MM.1S (cell line): ENCODE measurements around the gene RALGAPA2.

ENCODE experiments used
- DNase-seq: peaks from one replicate; pipeline ENCODE4 v3.0.0-alpha.2; 2015
- H2AFZ ChIP-seq: fragments of 300-600 bp; sonication (generic); 2 replicates; pipeline ENCODE4 v1.6.0; 2016; ENCODE audit warnings: antibody characterized with exemption, low read length
- H3F3A ChIP-seq: fragments of 300-600 bp; sonication (generic); 2 replicates; pipeline ENCODE4 v1.6.1; 2016; ENCODE audit warnings: mild to moderate bottlenecking, antibody characterized with exemption, low read length, moderate library complexity, mixed read lengths; ENCODE audit not compliant: insufficient read depth
- H3K27ac ChIP-seq: fragments of 300-600 bp; sonication (generic); 2 replicates; pipeline ENCODE4 v1.5.1; 2016; ENCODE audit warnings: mild to moderate bottlenecking, low read length
- H3K27me3 ChIP-seq: fragments of 300-600 bp; sonication (generic); replicated peaks from 2 replicates; pipeline ENCODE4 v1.6.0; 2016; ENCODE audit warnings: low read length; ENCODE audit not compliant: insufficient read depth
- H3K36me3 ChIP-seq: fragments of 300-600 bp; sonication (generic); replicated peaks from 2 replicates; pipeline ENCODE4 v1.6.1; 2016; ENCODE audit warnings: mild to moderate bottlenecking, low read length, mixed read lengths; ENCODE audit not compliant: insufficient read depth
- H3K4me1 ChIP-seq: fragments of 300-600 bp; sonication (generic); 2 replicates; pipeline ENCODE4 v1.6.1; 2016; ENCODE audit warnings: low read length, mixed read lengths
- H3K4me2 ChIP-seq: fragments of 300-600 bp; sonication (generic); 2 replicates; pipeline ENCODE4 v1.6.0; 2016; ENCODE audit warnings: low read depth, low read length
- H3K4me3 ChIP-seq: fragments of 300-600 bp; sonication (generic); 2 replicates; pipeline ENCODE4 v1.5.1; 2016; ENCODE audit warnings: low read length, mixed read lengths
- H3K79me2 ChIP-seq: fragments of 300-600 bp; sonication (generic); 2 replicates; pipeline ENCODE4 v1.6.1; 2016; ENCODE audit warnings: mixed run types, low read length, mixed read lengths
- H3K9ac ChIP-seq: fragments of 300-600 bp; sonication (generic); 2 replicates; pipeline ENCODE4 v1.6.1; 2016; ENCODE audit warnings: low read length, mixed read lengths
- H3K9me2 ChIP-seq: fragments of 300-600 bp; sonication (generic); replicated peaks from 2 replicates; pipeline ENCODE4 v1.6.1; 2016; ENCODE audit warnings: mild to moderate bottlenecking, low read length, mixed read lengths; ENCODE audit not compliant: insufficient read depth
- H3K9me3 ChIP-seq: fragments of 300-600 bp; sonication (generic); replicated peaks from 2 replicates; pipeline ENCODE4 v1.6.1; 2016; ENCODE audit warnings: mild to moderate bottlenecking, low read length, mixed read lengths; ENCODE audit not compliant: insufficient read depth
- H4K20me1 ChIP-seq: fragments of 300-600 bp; sonication (generic); 2 replicates; pipeline ENCODE4 v1.6.1; 2016; ENCODE audit warnings: mild to moderate bottlenecking, low read length, moderate library complexity, mixed read lengths; ENCODE audit not compliant: insufficient read depth
- CTCF ChIP-seq: fragments of 300-600 bp; sonication (generic); IDR thresholded peaks from 2 replicates; pipeline ENCODE4 v1.5.1; 2016; ENCODE audit warnings: antibody characterized with exemption, low read length, mixed read lengths
- EZH2 ChIP-seq: fragments of 300-600 bp; sonication (generic); optimal IDR thresholded peaks from 2 replicates; pipeline ENCODE3; 2017; ENCODE audit warnings: low read depth, mild to moderate bottlenecking, antibody characterized with exemption, low read length, mixed read lengths
- EZH2phosphoT487 ChIP-seq: fragments of 300-600 bp; sonication (generic); IDR thresholded peaks from 2 replicates; pipeline ENCODE4 v1.6.1; 2018; ENCODE audit warnings: antibody characterized with exemption, low read length

RALGAPA2 gene

DNA sequence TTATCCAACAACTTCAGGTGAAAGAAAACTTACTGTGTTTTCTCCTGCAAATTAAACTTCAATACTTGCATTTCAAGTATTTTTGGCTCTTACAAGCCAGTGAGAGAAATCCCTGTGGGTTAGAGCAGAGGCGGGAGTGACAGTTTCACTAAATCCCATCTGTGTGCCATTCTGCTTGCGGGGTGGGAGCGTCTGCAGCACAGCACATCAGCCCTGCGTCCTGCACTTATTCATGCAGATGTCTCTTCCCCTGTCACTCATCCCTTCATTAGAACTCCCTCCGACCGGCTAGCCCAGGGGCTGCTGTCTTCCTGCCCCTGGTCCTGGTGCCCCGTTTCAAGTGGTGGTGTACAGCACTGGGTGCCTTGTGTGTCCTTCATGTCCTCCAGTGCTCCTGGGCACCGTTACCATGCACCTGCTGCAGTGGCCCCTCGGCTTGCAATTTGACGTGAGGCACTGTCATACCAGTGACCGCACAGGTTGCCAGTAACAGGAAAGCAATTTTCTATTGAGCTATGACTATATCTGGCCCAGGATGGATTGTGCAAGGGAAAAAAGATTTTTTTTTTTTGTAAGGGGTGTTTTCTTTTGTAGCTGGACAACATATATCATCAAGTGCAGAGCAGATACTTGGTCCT, 285.1 kb downstream of the RALGAPA2 start:
- H3K4me1 ChIP-seq, result no peaks in the 10 kb centered on the region
- no peaks in the 10 kb centered on the region for H3K36me3 ChIP-seq
- H3K4me3 ChIP-seq, result no peak overlapping the region
- DNase-seq, result no peak
- H3K79me2 ChIP-seq, result no peaks in the 10 kb centered on the region
- H3F3A ChIP-seq, result no peaks in the 10 kb centered on the region
- H3K27ac ChIP-seq, result no peak overlapping the region
- no peak overlapping the region for H2AFZ ChIP-seq
- H3K9me2 ChIP-seq, result no peaks in the 10 kb centered on the region
- TF ChIP-seq EZH2 (no peak), EZH2phosphoT487 (no peak), CTCF (no peak)
- H3K9me3 ChIP-seq, result no peaks in the 10 kb centered on the region
- no peaks in the 10 kb centered on the region for H4K20me1 ChIP-seq
- H3K27me3 ChIP-seq, result no peaks in the 10 kb centered on the region
- H3K9ac ChIP-seq, result no peak overlapping the region
- no peak overlapping the region for H3K4me2 ChIP-seq

- H3K9ac ChIP-seq, result no peak overlapping the region
- no peaks in the 10 kb centered on the region for H4K20me1 ChIP-seq
- H3K4me3 ChIP-seq, result no peak overlapping the region
- H3K27ac ChIP-seq, result no peak overlapping the region
- no peak for TF ChIP-seq EZH2
- no peak for TF ChIP-seq EZH2phosphoT487
- no peak for TF ChIP-seq CTCF
- H3F3A ChIP-seq, result no peaks in the 10 kb centered on the region
- no peaks in the 10 kb centered on the region for H3K36me3 ChIP-seq
- H3K79me2 ChIP-seq, result no peaks in the 10 kb centered on the region
- H3K4me1 ChIP-seq, result no peaks in the 10 kb centered on the region
- DNase-seq, result no peak
- H3K27me3 ChIP-seq, result no peaks in the 10 kb centered on the region
- H3K9me2 ChIP-seq, result no peaks in the 10 kb centered on the region
- H2AFZ ChIP-seq, result no peak overlapping the region
- no peak overlapping the region for H3K4me2 ChIP-seq
- H3K9me3 ChIP-seq, result no peaks in the 10 kb centered on the region
These were observed 285.9 kb downstream of the RALGAPA2 start for GRCh38 chr20:20426655-20426907.

- H3K4me3 ChIP-seq, result no peak overlapping the region
These were observed 286.4 kb downstream of the RALGAPA2 start for GRCh38 chr20:20425823-20426654.

More at GRCh38 chr20:20425823-20426654, 286.4 kb downstream of the RALGAPA2 start:
- H3K4me2 ChIP-seq, result no peak overlapping the region
- no peaks in the 10 kb centered on the region for H4K20me1 ChIP-seq
- no peak overlapping the region for H2AFZ ChIP-seq
- TF ChIP-seq EZH2 (no peak), EZH2phosphoT487 (no peak), CTCF (no peak)
- H3K9ac ChIP-seq, result no peak overlapping the region
- no peaks in the 10 kb centered on the region for H3K79me2 ChIP-seq
- no peak for DNase-seq
- H3K9me3 ChIP-seq, result no peaks in the 10 kb centered on the region
- H3K27ac ChIP-seq, result no peak overlapping the region
- H3K27me3 ChIP-seq, result no peaks in the 10 kb centered on the region
- H3K9me2 ChIP-seq, result no peaks in the 10 kb centered on the region
- no peaks in the 10 kb centered on the region for H3K4me1 ChIP-seq
- H3K36me3 ChIP-seq, result no peaks in the 10 kb centered on the region
- no peaks in the 10 kb centered on the region for H3F3A ChIP-seq
